ENCODE results near the gene WNT2.

- TF ChIP-seq POLR2A (IDR thresholded peaks at IDR 0.05) (no peak), CTCF (IDR thresholded peaks at IDR 0.05) (no peak)
Observed at GRCh38 chr7:117248829-117249228, 74.0 kb downstream of the WNT2 start.

Data from breast epithelium (tissue), 3 donors.